ENCODE results near the gene LSM10.
A peak's percentile ranks its signal among the peaks of the same experiment; 100 is the strongest.

Gene LSM10

GRCh38 chr1:36406440-36406839, 8.7 kb upstream of the LSM10 start:
- DNase-seq = no peak

GRCh38 chr1:36402504-36402890, 4.8 kb upstream of the LSM10 start:
- no peak for DNase-seq

- DNase-seq = no peak
Measured at GRCh38 chr1:36401602-36402503, 4.1 kb upstream of the LSM10 start.

GRCh38 chr1:36400825-36401601, 3.3 kb upstream of the LSM10 start:
- DNase-seq = peak; percentile 69

DNA sequence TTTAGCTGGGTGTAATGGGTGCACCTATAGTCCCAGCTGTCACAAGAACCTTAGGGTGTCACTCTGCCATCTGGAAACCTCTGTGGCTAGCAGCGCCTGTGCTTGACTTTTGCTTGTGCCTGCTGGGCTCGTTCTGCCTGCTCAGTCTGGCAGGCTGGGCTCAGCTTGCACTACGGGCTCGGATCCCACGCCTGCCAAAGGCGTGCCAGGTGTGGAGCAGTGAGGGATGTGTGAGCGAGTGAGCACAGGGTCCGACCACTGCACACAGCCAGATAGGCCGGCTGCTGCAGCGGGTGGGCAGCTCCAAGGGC, 2.8 kb upstream of the LSM10 start:
- no peak for DNase-seq

GRCh38 chr1:36398370-36398977, 766 bp upstream of the LSM10 start:
- DNase-seq = no peak

- DNase-seq = no peak
Measured at GRCh38 chr1:36397083-36397377, 678 bp downstream of the LSM10 start.

- DNase-seq = peak; percentile 39
Measured at GRCh38 chr1:36396359-36396758, 1.3 kb downstream of the LSM10 start.

- no peak for DNase-seq
Measured at GRCh38 chr1:36393686-36394085, 4.0 kb downstream of the LSM10 start.

DNA sequence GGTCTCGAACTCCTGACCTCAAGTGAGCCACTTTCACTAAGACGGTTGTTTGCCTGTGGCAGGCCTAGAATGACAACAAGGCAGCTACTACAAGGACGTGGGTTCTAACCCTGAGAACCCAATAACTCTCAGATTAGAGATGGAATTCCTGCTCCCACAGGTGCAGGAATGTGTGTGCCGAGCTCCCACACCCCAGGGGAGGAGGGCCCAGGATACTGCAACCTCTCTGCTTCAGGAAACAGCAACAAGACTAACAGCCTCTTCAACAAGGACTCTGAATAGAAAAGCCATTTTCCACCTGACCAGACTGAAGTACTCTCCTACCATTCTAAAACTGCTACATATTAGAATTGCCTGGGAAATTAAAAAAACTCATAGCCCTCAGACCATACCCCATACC, 4.9 kb downstream of the LSM10 start:
- DNase-seq = no peak

GRCh38 chr1:36391271-36391670, 6.4 kb downstream of the LSM10 start:
- DNase-seq = no peak

DNA sequence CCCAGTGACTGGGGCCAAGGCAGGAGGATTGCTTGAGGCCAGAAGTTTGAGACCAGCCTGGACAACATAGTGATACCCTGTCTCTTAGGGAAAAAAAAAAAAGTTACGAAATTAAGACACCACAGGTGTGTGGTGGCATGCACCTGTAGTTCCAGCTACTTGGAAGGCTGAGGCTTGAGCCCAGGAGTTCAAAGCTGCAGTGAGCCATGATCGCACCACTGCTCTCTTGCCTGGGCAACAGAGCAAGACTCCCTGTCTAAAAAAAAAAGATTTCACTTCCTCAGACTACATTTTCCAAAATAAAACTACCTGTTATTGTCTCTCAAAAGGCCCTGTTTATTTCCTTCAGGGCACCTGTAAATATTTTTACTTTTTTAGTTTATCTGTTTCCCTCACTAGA, 7.3 kb downstream of the LSM10 start:
- no peak for DNase-seq

- no peak for DNase-seq
Measured at GRCh38 chr1:36389999-36390398, 7.7 kb downstream of the LSM10 start.

DNA sequence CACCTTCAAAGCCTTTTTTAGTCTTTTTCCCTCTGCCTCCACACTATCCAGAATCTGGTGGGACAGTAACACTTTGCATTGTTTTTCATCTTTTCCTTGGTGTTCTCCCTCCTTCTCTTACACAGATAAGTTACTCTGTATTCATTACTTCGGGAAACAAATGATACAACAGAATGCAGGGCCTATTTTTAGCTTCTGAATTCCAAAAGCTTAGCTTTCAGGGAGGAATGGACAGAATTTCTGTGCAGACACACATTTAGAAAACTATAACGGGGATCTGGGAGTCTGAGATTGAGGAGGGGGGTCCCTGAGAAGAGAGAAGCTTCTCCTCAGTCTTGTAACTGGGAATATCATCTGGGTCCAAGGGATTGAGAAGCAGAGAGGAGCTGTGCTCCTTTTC, 8.4 kb downstream of the LSM10 start:
- no peak for DNase-seq

GRCh38 chr1:36387141-36387949, 10.4 kb downstream of the LSM10 start:
- DNase-seq = no peak

DNA sequence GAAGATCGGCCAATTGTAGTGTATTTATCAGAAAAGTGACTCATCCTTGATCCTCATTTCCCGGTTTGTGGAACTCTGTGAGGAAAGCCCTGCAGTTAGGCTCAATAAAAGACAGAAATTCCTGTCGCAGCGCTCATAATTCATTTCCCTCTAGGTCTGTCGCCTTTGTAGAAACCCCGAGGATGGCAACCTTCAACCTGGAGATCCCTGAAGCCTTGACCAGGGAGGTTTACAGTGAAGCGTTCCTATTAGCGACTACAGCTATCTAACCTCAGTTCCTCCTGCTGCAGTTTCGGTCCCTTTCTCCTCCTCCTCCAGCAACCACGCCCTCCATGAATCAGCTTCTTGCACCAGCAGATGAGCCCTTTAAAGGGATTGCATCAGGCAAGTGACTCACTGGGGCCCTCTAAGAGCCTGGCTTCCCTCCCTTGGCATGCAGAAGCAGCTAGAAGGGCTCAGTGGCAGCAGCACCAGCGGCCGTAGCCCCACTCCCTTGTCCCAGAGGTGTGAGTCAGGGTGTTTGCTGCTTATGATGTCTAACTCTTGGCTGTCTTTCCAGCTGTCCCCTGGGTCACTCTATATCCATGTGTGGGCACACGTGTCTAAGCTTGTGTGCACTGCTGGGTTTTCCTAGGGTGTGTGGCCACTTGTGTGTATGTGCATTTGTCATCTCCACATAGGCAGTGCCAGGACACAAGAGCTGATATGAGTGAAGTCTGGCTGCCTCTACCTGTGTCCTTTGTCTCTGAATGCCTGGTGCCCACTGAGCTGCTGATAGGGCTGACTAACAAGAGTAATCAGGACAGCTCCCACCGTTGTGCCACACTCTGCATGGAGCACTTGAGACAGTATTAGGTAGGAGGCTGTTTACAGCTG, 11.2 kb downstream of the LSM10 start:
- peak; percentile 96 for DNase-seq

- DNase-seq = peak; percentile 99
Measured at GRCh38 chr1:36385410-36386264, 12.1 kb downstream of the LSM10 start, which contains the start of gene STK40. Gene STK40 (minus strand): TSS chr1:36385924. CDS start chr1:36361332, 24,592 bp downstream.

DNA sequence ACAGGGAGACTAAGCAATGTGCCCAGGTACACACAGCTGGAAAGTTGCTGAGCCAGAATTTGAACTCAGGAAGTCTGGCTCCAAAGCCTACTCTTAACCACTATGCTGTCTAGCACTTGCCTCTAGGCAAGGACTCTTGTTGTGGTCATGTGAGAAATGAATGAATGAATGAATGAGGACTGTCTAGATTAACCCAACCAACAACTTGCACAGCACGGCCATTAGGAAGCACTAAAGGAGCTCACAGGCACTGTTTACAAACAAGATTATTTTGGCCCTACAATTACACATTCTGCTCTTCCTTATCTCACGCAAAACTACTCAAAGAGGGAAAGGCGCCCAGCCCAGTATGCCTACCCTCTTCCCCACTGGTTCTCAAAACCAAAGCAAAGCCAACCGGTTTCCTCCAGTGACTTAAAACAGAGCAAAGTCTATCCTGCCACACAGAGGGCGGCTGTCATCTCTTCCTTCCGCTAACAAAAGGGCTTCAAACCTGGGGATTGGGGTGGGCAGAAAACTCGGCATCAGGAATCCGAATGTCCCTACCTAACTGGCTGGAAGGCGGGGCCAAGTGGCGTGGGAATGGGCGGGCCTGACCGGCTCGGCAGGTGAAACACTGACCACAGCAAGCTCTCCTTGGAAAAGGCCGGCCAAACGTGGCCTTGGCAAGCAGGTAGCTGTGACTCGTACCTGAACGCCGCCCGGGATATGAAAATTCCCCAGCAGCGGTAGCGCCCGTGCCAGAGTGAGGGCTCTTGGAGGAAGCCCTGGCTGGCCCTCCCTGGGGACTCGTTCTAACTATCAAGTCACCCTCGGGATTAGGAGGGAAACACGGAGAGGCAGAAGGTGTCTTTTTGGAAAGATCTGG, 12.9 kb downstream of the LSM10 start:
- DNase-seq = no peak

DNA sequence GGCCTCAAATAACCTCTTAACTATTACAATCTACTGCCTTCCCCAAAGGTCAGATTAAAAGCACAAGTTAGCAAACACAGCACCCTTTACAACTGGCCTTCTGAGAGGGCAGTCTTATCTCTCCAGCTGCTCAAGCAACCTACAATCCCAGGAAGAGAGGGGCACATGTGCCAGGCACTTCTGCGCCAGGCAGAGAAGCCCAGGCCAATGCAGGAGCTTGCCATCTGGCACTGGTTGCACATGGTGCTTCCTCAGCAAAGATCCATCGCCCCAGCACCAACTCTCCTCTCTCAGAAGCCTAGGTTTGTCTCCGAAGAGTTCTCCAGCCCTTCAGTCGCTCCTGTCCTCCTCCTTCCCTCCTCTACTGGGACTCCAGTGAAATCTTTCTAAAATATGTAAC, 14.5 kb downstream of the LSM10 start:
- no peak for DNase-seq

DNA sequence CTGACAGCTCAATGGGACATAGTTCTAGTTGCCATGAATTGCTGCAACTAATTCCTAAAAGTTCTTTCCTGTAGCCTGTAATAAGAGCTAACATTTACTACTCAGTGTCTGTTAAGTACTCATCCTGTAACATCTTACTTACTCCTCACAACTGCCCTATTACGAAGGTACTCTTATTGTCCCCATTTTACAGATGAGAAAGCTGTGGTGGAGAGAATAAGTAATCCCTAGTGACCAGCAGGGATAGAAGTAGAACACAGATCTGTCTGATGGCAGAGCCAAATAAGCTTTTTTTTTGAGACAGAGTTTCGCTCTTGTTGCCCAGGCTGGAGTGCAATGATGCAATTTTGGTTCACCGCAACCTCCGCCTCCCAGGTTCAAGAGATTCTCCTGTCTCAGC, 15.0 kb downstream of the LSM10 start:
- no peak for DNase-seq
